Stimulated activated CD8-positive, alpha-beta memory T cell treated with anti-CD3 and anti-CD28 coated beads, Interleukin-12 subunit alpha, Interleukin-12 subunit beta, amount 100 ng/mL, for 4 hours (primary cell): ENCODE data around the gene C4orf36.

ENCODE experiments used
- DNase-seq: peaks from one replicate; pipeline ENCODE4 v3.0.0-alpha.2; 2020; ENCODE audit warnings: low read depth

C4orf36 gene

DNA sequence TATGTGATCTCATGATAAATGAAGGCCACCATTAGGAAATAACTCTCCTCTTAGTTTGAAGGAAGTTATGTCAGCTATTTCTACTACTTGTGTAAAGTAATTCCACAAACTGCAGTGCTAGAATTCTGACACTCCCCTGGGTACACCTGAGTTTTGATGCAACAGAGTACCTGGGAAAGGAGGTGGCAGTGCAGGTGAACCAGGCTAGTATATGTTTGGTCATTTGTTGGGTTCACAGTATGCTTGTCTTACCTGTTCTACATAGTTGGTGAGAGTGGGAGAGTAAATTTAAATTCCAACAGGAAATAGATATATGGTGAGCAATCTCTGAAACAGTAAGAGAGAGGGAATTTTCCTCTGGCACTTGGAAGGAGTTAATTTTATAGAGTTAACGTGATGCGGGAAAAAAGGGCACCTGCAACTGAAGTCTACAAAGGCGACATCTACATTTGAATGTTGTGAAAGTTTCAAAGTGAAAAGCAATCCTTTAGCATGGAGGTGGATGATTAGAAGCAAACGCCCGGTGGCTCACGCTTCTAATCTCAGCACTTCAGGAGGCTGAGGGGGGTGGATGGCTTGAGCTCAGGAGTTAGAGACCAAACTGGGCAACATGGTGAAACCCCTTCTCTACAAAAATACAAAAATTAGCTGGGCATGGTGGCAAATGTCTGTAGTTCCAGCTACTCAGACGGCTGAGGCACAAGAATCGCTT is 34.7 kb downstream of the C4orf36 start:
- no peak for DNase-seq

DNA sequence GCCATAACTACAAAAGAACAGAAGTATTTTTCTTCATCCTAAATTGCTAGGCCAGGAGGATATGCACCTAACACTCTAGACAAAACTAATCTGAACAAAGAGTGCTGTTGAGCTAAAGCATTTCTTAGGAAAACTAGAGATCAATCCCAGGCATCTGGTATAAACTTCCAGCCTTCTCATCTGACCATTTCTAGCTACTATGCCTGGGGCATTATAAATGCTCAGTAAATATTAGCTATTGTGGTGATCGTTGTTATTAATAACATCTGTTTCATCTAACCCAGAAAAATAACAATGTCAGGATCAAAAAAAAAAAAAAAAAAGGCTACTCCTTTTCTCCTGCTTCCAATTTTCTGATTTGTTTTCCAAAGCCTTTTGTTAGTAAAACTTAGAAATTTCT is 35.3 kb downstream of the C4orf36 start:
- DNase-seq, result no peak

DNA sequence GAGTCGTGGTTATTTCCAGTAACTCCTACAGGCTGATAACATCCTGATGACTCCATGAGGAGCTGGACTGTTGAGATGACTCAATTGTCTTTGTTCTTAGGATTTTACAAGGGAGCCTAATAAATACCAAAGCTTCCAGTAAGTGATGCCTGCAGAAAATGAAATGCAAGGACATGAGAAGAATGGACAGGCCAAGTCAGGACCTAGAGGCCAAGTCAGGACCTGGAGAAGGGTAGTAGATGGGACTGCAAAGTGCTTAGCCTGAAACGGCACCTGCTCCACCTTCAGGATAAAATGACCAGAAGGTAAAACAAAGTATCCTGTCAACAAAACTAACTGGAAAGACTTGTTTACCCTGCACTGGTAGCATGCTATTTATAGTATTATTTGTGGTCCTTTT is 36.6 kb downstream of the C4orf36 start:
- no peak for DNase-seq

DNA sequence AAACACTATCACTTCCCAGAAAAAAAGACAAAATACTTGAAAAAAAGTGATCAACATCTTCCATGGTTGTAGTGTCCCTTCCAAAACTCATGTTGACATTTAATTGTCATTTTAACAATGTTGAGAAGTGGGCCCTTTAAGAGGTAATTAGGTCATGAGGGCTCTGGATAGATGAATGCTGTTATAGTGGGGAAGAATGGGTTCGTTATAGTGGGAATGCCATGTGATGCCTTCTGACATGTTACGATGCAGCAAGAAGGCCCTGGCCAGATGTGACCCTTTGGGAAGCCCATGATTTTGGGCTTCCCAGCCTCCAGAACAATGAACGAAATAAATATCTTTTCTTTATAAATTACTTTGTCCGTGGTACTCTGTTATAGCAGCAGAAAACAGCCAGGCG is 39.0 kb downstream of the C4orf36 start:
- no peak for DNase-seq

DNA sequence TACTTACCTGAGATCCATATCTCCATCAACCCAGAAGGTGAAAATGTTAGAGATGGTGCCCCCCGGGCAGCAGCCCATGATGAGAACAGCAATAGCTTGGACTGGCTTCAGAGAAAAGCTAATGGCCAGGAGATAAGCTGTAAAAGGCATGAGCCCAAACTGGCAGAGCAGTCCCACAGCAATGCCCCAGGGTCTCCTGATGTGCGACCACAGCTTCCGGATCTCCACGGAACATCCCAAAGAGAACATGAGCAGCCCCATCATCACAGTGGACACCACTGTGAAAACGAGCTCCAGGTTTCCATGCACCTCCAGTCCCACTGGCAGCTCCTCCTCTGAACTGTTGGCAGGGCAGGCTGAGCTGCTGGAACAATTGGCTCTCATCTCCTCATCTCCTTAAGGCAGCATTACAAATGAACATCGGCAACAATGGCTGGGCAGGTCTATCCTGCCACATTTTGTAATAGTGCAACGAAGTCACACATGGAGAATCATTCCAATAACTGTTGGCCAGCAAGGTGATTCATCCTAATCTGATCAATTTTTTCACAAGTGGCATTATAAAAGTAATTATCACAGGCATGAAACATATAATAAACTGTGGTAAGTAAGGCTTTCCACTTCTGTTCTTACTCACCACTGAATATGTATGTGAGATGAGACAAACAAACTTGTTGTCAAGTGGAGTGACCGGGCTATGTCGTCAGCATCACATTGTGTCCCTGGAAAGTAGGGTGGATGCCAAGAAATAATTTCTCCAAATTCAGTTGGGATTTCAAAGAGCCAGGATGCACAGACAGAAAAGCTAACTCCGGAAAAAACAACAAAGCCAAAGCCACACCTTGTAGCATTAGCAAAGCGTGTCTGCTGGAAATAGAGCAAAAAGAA is 43.2 kb downstream of the C4orf36 start, which contains the start of gene SLC10A6:
SLC10A6 (minus strand) TSS at position 653 of the 888 bp plus-strand sequence; CDS start at position 384, 269 bp downstream.
- no peak for DNase-seq

DNA sequence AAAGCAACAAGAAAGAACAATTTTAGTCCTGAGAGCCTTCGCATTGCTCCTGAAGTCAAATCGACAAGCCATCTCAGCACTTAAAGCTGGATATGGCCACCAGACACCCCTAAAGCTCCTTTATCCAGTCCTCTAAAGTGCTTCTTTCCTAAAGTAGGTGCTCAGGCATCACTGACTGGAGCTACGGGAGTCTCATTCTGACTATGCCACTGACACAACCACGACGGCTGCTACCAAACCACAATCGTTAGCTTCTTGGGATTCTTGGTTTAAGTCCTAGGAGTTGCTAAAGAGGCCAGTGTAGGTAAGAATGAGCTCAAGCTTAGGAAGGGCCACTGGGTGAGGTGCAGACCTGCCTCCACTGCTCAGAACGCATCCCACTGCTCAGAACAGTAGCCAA is 44.1 kb downstream of the C4orf36 start:
- no peak for DNase-seq

DNA sequence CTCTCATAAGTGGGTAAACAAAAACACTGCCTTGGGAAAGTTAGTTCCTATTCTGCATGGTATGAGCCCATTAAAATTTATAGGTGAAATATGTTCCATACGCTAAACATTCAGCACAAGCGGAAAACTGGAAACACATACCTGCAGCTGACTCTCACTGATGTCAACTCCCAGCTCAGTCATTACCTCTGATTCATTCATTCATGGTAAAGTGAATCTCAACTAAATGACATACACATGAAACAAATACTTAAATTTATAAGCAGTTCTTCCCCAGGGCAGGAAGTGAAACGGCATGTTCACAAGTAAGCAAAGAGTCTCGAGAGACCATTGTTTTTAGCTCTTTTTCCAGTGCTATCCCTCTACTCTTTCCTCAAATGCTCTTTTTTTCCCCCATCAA is 44.7 kb downstream of the C4orf36 start:
- DNase-seq, result no peak

DNA sequence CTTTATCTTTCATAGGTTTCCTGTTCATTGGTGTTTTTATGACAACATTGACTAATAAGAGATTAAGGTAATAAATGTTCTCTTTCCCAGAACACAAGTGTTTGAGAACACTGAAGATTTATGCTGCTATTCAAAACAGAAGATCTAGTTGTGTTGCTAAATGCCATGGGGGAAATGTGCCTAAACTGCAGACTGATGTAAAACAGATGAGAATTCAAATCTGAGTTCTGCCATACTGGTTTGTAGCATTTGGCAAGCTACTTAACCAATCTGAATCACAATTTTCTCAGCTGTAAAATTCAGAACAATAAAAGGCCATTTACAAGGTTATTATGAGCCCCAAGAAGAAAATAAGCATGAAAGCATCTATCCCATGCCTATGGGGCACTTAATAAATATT is 45.3 kb downstream of the C4orf36 start:
- DNase-seq, result no peak

DNA sequence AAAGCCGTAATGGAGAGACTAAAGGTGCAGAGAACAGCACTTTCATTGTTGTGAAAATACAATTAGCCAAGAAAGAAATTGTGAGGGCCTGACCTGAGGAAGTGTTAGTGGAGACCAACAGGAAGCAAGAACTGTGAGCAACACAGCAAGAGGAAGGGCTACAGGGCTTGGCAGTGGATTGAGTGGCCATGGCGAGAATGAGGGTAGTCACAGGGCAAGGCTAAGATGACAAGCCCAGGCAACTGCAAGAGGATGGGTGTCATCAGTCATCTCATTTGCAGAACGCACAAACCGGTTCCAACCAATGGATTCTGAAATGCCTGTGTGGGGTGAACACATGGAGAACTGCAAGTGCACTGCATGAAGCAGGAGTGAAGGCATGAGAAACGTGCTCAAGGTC is 46.6 kb downstream of the C4orf36 start:
- no peak for DNase-seq

DNA sequence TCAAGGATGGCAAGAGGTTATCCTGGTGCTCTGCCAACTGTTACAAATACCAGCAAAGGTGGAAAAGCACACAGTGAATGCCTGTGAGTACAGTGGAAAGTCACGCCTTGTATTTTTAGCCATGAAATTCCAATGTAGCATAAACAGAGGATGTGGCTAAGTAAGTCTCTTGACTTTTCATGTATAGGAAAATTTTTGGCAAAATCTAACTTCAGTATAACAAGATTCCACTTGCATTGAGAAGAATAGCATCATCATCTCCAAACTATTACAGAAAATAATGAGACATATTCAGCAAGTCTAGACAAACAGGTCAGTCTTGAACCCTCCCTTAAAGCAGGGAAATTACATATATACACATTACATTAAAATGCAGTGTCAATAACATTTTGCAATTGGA is 50.9 kb downstream of the C4orf36 start:
- DNase-seq, result no peak

DNA sequence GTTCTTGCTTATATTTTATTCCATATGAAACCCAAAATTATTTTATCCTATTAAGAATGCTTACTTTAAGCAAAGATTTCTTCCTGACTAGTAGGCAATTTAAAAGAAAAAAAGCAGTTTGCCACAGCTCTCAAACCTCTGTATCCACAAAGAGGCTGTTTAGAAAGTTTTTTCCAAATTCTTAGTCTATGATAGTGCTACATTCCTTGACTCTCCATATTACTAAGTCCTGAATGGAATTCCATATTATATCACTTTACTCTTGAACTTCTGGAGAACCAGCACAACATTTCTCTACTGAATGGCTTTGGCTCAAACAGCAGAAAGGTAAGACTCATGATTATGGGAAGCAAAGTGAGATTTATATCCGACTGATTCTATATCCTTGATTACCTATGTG is 51.4 kb downstream of the C4orf36 start:
- no peak for DNase-seq

DNA sequence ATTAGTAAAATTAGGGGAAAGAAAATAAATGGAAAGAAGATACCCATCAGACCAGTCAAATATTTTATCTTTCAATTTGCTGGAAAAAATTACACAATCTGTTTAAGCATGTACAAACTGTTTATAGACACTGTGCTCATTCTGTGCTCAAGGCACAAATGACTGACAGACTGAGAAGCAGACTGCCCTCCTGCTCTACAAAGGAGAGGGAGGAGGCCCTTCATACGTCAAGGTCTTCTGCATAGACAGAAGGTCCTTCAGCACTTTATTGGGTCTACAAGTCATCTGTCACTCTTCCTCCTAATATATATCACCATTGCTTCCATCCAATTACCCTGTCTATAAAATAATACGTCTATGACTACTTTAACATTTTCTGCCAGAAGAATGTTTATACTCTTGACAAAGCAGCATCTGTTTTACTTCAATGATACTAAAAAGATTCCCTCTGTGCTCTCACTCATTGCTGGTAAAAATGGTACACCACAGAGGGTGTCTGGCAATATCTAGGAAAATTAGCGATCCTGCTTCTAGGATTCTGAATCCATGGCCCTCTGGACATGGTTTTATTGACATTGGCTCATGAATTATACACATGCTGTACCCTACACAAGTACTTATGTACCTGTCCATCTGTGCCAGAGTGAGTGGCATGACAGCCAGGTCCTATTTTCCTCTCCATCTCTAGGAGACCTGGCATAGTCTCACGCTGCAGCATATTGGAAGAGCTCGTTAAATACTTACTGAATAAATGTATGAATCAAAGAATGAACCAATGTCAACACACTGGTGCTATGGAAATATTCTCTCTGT is 54.3 kb downstream of the C4orf36 start:
- no peak for DNase-seq

DNA sequence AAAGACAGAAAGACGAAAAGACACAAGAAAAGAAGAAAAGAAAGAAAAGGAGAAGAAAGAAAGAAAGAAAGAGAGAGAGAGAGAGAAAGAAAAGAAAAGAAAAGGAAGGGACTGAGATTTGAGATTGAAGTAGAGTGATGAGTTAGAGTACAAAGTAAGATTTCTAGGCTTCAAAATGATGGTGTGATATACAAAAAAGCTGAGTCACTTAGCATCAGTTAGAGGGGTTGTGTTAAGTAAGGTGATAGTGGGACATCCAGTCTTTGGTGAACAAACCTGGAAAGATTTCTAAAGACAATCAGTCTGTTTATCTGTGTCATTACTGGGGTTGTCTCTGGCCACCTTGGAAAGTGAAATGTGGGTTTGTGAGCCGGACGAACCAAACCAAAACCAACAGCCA is 56.5 kb downstream of the C4orf36 start:
- DNase-seq, result no peak

DNA sequence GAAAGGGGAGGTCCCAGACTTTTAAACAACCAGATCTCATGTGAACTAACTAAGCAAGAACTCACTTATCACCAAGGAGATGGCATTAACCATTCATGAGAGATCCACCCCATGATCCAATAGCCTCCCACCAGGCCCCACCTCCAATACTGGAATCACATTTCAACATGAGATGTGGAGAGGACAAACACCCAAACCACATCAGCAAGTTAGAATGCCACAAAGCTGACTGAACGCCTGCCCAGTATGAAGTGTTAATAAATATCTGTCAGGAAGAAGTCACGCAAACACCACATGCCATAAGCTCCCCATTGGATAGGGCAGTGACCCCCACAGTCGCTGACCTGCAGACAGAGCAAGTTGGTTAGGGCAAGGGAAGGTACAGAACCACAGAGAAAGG is 57.3 kb downstream of the C4orf36 start:
- DNase-seq, result no peak

DNA sequence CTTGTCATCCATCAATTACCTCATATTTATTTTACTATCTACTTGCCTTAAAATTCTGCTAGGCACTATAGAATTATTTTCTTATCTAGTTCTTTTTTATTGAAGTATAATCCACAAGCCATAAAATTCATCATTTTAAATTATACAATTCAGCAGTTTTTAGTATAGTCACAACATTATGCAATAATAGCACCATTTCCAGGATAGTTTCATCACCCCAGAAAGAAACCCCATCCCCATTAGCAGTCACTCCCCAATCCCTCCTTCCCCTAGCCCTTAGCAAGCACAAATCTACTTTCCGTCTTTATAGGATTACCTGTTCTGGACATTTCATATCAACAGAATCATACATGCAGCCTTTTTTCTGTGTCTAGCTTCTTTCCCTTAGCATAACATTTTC is 58.6 kb downstream of the C4orf36 start:
- DNase-seq, result no peak

DNA sequence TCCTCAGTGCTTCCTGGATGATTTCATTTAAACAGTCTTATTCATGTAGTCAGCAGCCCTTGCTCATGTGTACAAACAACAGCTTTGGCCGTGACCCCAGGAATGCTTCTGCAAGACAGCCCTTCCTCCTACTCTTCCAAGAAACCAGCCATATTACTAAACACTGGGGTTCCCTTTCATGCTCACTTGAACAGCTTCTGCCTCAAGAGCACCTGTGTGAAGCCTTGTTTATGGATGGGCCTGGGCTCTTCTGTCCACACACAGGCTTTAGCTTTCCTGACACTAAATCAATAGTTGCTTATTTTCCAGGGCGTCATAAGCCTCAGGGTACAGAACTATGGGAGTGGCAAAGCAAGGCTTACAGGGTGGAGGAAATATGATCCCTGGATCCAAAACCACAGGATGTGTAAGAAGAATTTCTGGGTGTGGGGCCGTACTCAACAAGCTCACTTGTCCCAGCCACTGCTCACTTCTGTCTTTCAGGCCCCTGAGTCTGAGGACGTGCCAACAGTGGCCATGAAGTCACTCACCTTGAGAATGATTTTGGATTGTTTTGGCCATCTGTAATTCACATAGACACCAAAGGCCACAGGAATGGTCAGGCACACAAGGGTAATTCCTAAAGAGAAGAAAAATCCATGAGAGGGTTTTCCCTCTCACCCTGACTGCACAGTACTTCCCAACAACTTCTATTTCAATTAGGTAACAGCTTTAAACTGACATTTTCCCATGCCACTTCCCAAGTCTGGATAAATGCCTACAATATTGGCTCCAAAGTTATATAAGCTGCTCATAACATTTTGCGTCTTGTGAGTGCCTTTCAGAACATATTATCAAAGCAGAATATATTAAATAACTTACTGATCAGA is 60.7 kb downstream of the C4orf36 start:
- no peak for DNase-seq
